GM18499 (cell line): ENCODE results near the gene R3HDM2.
"Not testable (repeated sequence)": the region's sequence is repeated elsewhere in the genome, so short reads cannot be mapped to it uniquely, and the experiment has no call there.

ENCODE experiments used
- ATAC-seq: cut with Tn5 transposase; IDR thresholded peaks from one replicate; pipeline ENCODE4 v1.9.1; 2021; ENCODE audit warnings: moderate number of reproducible peaks; ENCODE audit not compliant: insufficient read depth, unreplicated experiment

The R3HDM2 gene

DNA sequence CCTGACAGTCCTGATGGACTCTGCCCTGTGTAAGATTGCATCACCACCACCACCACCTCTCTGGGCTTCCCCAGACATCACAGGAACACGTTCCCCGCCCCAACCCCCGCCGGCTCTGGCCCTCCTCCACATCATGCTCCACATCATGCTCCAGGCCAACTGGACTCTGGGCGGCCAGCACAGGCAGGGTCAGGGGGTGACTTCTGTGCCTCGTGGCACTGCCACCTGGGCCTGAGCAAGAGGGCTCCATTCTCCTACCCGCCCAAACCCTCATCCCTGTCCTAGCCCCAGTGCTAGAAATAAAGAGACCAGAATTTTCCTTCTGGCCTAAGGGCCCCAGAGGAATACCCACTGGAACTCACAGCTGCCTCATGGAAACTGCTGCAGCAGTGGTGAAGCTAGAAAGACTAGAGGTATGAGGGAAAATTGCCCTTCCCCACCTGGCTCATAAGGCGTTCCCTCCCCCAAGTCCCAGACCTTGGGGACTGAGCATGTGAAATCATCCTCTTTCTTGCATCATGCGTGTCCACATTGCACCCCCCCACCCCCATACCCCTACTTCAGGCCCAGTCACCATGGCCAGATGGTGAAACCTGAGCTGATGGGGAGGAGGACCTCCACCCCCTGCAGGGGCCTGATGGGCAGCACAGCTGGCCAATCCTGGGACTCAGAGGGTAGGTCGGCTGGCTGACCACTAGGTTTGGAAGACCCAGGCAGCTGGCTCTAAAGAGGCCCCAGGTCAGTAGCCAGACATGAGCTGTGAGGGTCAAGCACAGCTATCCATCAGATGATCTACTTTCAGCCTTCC lies 23.9 kb upstream of the R3HDM2 start, which contains the start of gene INHBE:
Gene INHBE, plus strand, starts transcription at position 742 of the 808 bp plus-strand sequence. CDS start 230 bp downstream, outside the sequence.
- no peak for ATAC-seq

DNA sequence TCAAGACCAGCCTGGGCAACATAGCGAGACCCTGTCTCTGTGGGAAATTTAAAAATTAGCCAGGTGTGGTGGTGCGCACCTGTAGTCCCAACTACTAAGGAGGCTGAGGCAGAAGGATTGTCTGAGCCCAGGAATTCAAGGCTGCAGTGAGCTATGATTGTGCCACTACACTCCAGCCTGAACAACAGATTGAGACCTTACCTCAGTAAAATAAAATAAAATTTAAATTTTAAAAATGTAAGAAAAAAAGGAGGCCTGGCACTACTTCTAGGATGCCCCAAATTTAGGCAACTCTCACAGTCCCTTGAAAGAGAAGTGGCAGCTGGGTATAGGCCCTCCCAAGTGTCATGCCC lies 23.3 kb upstream of the R3HDM2 start:
- ATAC-seq, result no peak

- no peak for ATAC-seq
Measured at GRCh38 chr12:57452937-57453509, 22.2 kb upstream of the R3HDM2 start.

DNA sequence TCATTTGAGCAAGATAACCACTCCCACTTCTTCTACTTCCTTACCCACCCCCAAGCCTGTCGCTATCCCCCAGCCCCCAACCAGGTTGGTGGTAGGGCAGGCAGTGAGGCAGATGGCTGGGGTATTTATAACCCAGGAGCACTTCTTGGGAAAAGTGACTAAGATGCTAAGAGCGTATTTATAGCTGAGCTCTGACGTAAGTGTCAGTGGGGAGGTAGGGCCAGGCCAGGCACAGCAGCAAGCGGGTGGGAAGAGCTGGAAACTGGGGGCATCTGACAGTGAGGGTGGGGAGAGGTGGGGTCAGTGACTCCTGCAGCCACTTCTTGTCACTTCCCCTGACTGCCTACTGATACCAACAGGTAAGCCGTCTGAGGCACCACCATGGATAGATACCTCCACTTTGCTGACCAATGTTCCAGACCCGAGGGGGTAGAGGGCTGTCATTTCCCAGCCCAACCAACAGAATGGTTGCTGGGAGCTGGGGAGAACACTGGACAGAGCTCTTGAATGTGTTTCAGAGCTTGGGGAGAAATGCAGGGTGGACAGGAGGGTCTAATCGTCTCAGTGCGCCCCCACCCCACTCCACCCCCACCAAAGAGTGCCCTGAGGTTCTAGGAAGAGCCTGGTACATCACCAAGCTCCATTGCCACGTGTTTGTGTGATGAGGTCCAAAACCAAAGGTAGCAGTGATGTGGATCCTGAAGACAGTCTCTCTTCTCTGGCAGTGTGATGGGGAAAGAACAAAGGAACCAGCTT lies 21.5 kb upstream of the R3HDM2 start:
- ATAC-seq, result no peak

DNA sequence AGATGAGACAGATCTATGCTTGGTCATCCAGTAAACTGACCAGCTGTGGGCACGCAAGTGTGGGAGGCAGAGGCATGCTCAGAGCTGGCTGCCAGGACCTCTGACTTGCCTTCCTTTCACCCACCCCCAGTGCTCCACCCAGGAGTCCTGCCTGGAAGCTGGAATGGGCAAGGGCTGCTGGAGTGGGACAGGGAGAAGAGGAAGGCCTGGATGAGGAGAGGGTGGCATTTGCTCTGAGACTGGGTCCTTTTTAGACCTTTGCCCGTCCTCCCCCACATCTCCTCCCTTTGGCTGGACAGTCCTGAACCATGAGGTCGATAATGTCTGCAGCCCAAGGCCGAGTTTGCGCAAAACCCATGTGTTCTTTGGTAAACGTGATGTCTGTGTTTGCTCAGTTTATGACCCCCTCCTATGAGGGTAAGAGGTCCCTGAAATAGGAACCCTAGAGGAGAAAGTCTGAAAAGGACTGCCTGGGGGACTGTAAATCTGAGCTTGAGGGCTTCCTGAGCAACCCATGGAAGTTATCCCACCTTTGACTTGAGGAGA lies 20.5 kb upstream of the R3HDM2 start:
- no peak for ATAC-seq

- ATAC-seq, result no peak
Measured at GRCh38 chr12:57450057-57450456, 19.2 kb upstream of the R3HDM2 start.

GRCh38 chr12:57449375-57449774 lies 18.5 kb upstream of the R3HDM2 start:
- no peak for ATAC-seq

GRCh38 chr12:57448669-57449068 lies 17.8 kb upstream of the R3HDM2 start:
- ATAC-seq, result no peak

GRCh38 chr12:57446292-57446960 lies 15.6 kb upstream of the R3HDM2 start:
- ATAC-seq, result no peak

DNA sequence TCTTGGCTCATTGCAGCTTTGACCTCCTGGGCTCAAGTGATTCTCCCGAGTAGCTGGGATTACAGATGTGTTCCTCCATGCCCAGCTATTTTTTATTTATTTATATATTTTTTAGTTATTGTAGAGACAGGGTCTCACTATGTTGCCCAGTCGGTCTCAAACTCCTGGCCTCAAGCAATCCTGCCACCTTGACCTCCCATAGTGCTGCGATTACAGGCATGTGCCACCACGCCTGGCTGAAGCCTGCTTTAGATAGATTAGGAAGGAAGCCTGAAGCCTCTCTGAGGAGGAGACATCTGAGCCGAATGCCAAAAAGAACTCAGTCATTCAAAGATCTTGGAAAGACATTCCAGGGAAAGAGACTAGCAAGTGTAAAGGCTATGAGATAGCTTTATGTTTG lies 13.9 kb upstream of the R3HDM2 start:
- ATAC-seq, result no peak

- ATAC-seq, result not testable (repeated sequence)
Measured at GRCh38 chr12:57444337-57444736, 13.5 kb upstream of the R3HDM2 start.

DNA sequence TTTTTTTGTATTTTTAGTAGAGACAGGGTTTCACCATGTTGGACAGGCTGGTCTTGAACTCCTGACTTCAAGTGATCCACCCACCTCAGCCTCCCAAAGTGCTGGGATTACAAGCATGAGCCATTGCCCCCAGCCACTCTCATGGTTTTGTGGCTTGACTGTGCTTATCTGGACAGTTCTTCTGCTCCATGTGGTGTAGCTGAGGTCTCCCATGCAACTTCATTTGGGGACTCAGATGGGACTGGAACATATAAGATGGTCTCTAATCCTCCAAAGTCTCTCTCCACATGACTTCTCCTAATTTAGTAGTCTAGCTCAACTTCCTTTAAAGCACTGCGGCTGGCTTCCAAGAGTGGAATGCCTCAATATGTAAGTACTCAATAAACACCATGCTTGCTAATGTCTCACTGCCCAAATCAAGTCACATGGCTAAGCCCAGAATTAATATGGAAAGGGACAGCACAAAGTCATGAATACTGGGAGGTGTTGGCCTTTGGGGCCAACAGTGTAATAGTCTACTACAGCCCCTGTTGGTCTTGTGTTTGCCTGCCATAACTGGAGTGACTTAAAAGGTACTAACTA lies 11.1 kb upstream of the R3HDM2 start:
- ATAC-seq, result no peak

- ATAC-seq, result not testable (repeated sequence)
Measured at GRCh38 chr12:57441393-57441792, 10.6 kb upstream of the R3HDM2 start.

- no peak for ATAC-seq
Measured at GRCh38 chr12:57439762-57440266, 9.0 kb upstream of the R3HDM2 start.

- no peak for ATAC-seq
Measured at GRCh38 chr12:57438400-57438799, 7.6 kb upstream of the R3HDM2 start.

DNA sequence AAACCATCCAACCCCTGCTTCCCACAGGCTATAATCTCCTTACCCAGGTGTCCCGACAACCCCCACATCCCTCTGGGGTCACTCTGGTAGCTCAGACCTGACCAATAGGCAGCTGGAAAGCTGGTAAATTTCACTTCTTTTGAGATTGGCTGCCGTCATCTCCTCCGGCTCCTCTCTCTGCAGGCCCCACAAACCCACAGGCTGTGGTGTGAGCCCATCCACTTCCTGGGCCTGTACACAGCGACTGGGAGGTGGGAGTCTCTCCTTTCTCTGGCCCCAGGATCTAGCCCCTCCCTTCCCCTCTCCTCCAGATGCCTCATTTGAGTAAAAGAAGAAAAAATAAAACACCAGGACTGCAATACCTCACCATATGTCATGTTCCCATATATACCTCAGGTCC lies 4.5 kb upstream of the R3HDM2 start:
- no peak for ATAC-seq

GRCh38 chr12:57434517-57435223 lies 3.8 kb upstream of the R3HDM2 start, which contains the start of gene INHBC:
Gene INHBC (plus strand): TSS chr12:57434784. CDS start chr12:57434887, 103 bp downstream.
- ATAC-seq, result no peak

- ATAC-seq, result no peak
Measured at GRCh38 chr12:57433370-57433769, 2.5 kb upstream of the R3HDM2 start.

DNA sequence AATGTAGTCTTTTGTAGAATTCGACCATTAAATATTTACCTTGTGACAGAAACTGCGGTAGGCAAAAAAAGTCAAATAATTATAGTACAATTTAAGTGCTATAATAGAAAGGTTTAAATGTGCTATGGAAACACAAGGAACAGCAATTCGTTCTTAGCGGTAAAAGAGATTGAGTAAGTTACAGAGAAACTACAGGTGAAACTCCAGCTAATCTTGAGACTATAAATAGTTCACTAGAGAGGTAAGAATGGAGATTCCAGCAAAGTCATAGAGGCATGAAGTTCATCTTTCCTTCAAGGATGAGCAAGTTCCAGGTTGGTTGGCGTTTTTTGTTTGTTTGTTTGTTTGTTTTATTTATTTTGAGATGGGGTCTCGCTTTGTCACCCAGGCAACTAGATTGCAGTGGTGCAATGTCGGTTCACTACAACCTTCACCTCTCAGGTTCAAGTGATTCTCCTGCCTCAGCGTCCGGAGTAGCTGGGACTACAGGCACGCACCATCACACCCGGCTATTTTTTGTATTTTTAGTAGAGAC lies 878 bp upstream of the R3HDM2 start:
- no peak for ATAC-seq
